HCEC 1CT (cell line): ENCODE data around the gene PTPRE.

Experiments
- DNase-seq: peaks from one replicate; pipeline ENCODE4 v3.0.0-alpha.2; 2017

The PTPRE gene

GRCh38 chr10:127906548-127907377, at the start of gene PTPRE:
Gene PTPRE (plus strand): TSS chr10:127907103. CDS start chr10:128040882, 133,779 bp downstream.
- DNase-seq: no peak

GRCh38 chr10:127860592-127860991, 46.3 kb upstream of the PTPRE start:
- no peak for DNase-seq

GRCh38 chr10:127863231-127863825, 43.6 kb upstream of the PTPRE start:
- DNase-seq: no peak

- DNase-seq: no peak
These were observed 40.5 kb upstream of the PTPRE start for GRCh38 chr10:127866276-127867013.

GRCh38 chr10:127867805-127868204, 39.1 kb upstream of the PTPRE start:
- DNase-seq: no peak

GRCh38 chr10:127869329-127869728, 37.6 kb upstream of the PTPRE start:
- DNase-seq: no peak

GRCh38 chr10:127871631-127872010, 35.3 kb upstream of the PTPRE start:
- no peak for DNase-seq

GRCh38 chr10:127872011-127872761, 34.7 kb upstream of the PTPRE start:
- no peak for DNase-seq

- no peak for DNase-seq
These were observed 33.9 kb upstream of the PTPRE start for GRCh38 chr10:127872871-127873600.

- DNase-seq: no peak
These were observed 32.9 kb upstream of the PTPRE start for GRCh38 chr10:127873901-127874470.

- no peak for DNase-seq
These were observed 32.0 kb upstream of the PTPRE start for GRCh38 chr10:127874671-127875448.

- DNase-seq: no peak
These were observed 31.5 kb upstream of the PTPRE start for GRCh38 chr10:127875449-127875765.

- DNase-seq: no peak
These were observed 31.0 kb upstream of the PTPRE start for GRCh38 chr10:127875916-127876315.

GRCh38 chr10:127877116-127877515, 29.8 kb upstream of the PTPRE start:
- no peak for DNase-seq

- no peak for DNase-seq
These were observed 29.2 kb upstream of the PTPRE start for GRCh38 chr10:127877699-127878098.

GRCh38 chr10:127878475-127879055, 28.3 kb upstream of the PTPRE start:
- no peak for DNase-seq

- DNase-seq: no peak
These were observed 26.3 kb upstream of the PTPRE start for GRCh38 chr10:127880557-127880956.

- DNase-seq: no peak
These were observed 25.6 kb upstream of the PTPRE start for GRCh38 chr10:127881262-127881661.

- DNase-seq: no peak
These were observed 24.5 kb upstream of the PTPRE start for GRCh38 chr10:127882391-127882790.

- no peak for DNase-seq
These were observed 24.0 kb upstream of the PTPRE start for GRCh38 chr10:127882801-127883459.
